CD4-positive, CD25-positive, alpha-beta regulatory T cell (primary cell): ENCODE data around the gene UBE2V1. TPM values are rescaled to one million over a fixed set of nuclear protein-coding genes. Genes with fewer than 3 reads are reported as not detected.
A peak's percentile ranks its signal among the peaks of the same experiment; 100 is the strongest.
"Not testable (repeated sequence)": the region's sequence is repeated elsewhere in the genome, so short reads cannot be mapped to it uniquely, and the experiment has no call there.

Experiments used
- ATAC-seq, 2 donors: fragments of 150-1000 bp; cut with Tn5 transposase; one replicate each; pipeline ENCODE4 v1.10.0; 2021; ENCODE audit warnings: low read depth in 2 of 2, moderate number of reproducible peaks in 2 of 2, moderate library complexity in 1 of 2
- DNase-seq, 3 donors: peaks; one replicate each; pipeline versions ENCODE4 v3.0.0 to v3.0.0-alpha.2; 2012 to 2022; ENCODE audit warnings: mixed read lengths in 1 of 3
- H3K27ac ChIP-seq: one replicate; pipeline ENCODE4 v1.7.0; 2013; ENCODE audit warnings: mild to moderate bottlenecking, low read length; ENCODE audit not compliant: insufficient read depth, poor library complexity, severe bottlenecking
- H3K27me3 ChIP-seq: one replicate; pipeline ENCODE4 v1.7.0; 2013; ENCODE audit warnings: low read length; ENCODE audit not compliant: control insufficient read depth, insufficient read depth
- H3K36me3 ChIP-seq: one replicate; pipeline ENCODE4 v1.7.0; 2013; ENCODE audit warnings: mild to moderate bottlenecking, low read length, moderate library complexity; ENCODE audit not compliant: control insufficient read depth, insufficient read depth
- H3K4me1 ChIP-seq: 2 replicates; pipeline ENCODE4 v1.7.0; 2013; ENCODE audit warnings: mild to moderate bottlenecking, low read length; ENCODE audit not compliant: insufficient read depth, control insufficient read depth, poor library complexity, severe bottlenecking
- H3K4me3 ChIP-seq: one replicate; pipeline ENCODE4 v1.7.0; 2013; ENCODE audit warnings: low read depth, mild to moderate bottlenecking, low read length, moderate library complexity
- H3K9me3 ChIP-seq, 2 experiments: 1 replicate in 1 of 2; 2 replicates in 1 of 2; pipeline ENCODE4 v1.7.0; 2013; ENCODE audit warnings: low read length in 2 of 2, mild to moderate bottlenecking in 1 of 2, moderate library complexity in 1 of 2; ENCODE audit not compliant: control insufficient read depth in 2 of 2
- H3K27ac Mint-ChIP-seq, 3 donors: one replicate each; pipeline ENCODE4 v1.8.0; 2020 to 2022; ENCODE audit warnings: mild to moderate bottlenecking in 3 of 3, mixed read lengths in 3 of 3, moderate library complexity in 2 of 3
- H3K27me3 Mint-ChIP-seq: one replicate; pipeline ENCODE4 v1.8.0; 2022; ENCODE audit warnings: mild to moderate bottlenecking, mixed read lengths
- H3K36me3 Mint-ChIP-seq: one replicate; pipeline ENCODE4 v1.8.0; 2020; ENCODE audit warnings: mixed read lengths
- H3K4me1 Mint-ChIP-seq, 4 donors: one replicate each; pipeline ENCODE4 v1.8.0; 2020 to 2022; ENCODE audit warnings: mixed read lengths in 4 of 4, mild to moderate bottlenecking in 1 of 4
- H3K4me3 Mint-ChIP-seq, 4 donors: one replicate each; pipeline ENCODE4 v1.8.0; 2020 to 2022; ENCODE audit warnings: mild to moderate bottlenecking in 4 of 4, mixed read lengths in 4 of 4, moderate library complexity in 3 of 4
- H3K9me3 Mint-ChIP-seq, 7 donors: one replicate each; pipeline ENCODE4 v1.8.0; 2020 to 2022; ENCODE audit warnings: mixed read lengths in 7 of 7, mild to moderate bottlenecking in 3 of 7, moderate library complexity in 2 of 7
- polyA plus RNA-seq, 4 donors: library from polyadenylated mRNA; unstranded; fragments of 300-500 nt; fragmentation: Illumina TruSeq; gene quantifications; one replicate each; pipeline ENCODE4 v1.2.3, GENCODE V29; 2021
- total RNA-seq: library from RNA; stranded (reverse); gene quantifications from one replicate; pipeline ENCODE4 v1.2.3, GENCODE V29; 2022

UBE2V1 gene
- total and polyA plus RNA-seq, 5 donors from 2014 or later: 115 to 130 (median 124) TPM

GRCh38 chr20:50110141-50111047, 2.6 kb downstream of the UBE2V1 start:
- H3K4me3 ChIP-seq: peak overlapping the region; percentile 96
- peaks cover 66% of the 10 kb centered on the region for H3K4me1 ChIP-seq
- no peaks in the 10 kb centered on the region for H3K9me3 ChIP-seq
- Mint-ChIP-seq H3K4me3 (peak overlapping the region; percentile 96 to 100 (median 98)), H3K27ac (peak overlapping the region; percentile 76 to 99 (median 91)), H3K9me3 (no peaks in the 10 kb centered on the region), H3K4me1 (peaks cover 22 to 95% (median 82%) of the 10 kb centered on the region in 4 donors), H3K36me3 (no peaks in the 10 kb centered on the region), H3K27me3 (no peaks in the 10 kb centered on the region)
- peak; percentile 7 to 9 for ATAC-seq
- H3K27ac ChIP-seq: peak overlapping the region; percentile 92
- peak in 2 of 3 donors; percentile 24 to 73 for DNase-seq
- H3K27me3 ChIP-seq: no peaks in the 10 kb centered on the region
- H3K36me3 ChIP-seq: no peaks in the 10 kb centered on the region

DNA sequence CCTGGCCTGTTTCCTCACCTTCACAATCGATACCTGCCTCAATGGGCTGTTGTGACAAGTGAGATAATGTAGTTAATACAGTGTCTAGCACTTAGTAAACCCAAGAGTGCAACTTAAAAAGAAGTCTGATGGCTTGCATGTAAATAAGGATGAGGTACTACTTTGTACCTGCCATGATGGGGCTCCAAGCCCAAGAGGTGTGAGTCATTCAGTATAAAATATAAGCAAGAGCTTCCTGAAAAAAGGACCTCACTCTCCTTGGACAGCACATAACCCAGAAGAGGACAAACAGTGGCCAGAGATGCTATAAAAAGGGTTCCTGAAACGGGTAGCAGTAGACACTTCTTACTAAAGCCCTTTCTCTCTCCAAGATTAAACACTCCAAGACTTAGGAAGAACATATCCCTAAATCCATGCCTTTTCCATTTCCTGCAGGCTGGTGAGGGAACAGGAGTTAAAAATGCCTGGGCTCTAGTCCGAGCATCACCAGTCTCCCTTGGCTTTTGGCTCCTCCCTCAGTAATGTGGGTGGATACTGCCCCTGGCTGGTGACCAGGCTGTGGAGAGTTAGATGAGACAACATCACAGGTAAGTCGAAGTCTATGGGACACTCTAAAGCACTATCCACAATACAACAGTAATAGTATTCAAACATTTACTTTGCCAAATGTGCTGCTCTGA, 4.3 kb downstream of the UBE2V1 start:
- Histone ChIP-seq H3K36me3 (no peaks in the 10 kb centered on the region), H3K27ac (peak overlapping the region; percentile 41), H3K4me1 (peaks cover 53% of the 10 kb centered on the region), H3K4me3 (no peak overlapping the region), H3K27me3 (no peaks in the 10 kb centered on the region), H3K9me3 (no peaks in the 10 kb centered on the region)
- Mint-ChIP-seq H3K27ac (peak overlapping the region in 2 of 3 donors; percentile 15 to 76), H3K4me3 (peak overlapping the region in 3 of 4 donors; percentile 3 to 97 (median 25)), H3K27me3 (no peaks in the 10 kb centered on the region), H3K36me3 (no peaks in the 10 kb centered on the region), H3K4me1 (peaks cover 26 to 89% (median 72%) of the 10 kb centered on the region in 4 donors), H3K9me3 (no peaks in the 10 kb centered on the region)
- no peak for ATAC-seq
- DNase-seq: no peak

- ATAC-seq (no peak), DNase-seq (no peak)
- Mint-ChIP-seq H3K27ac (peak overlapping the region; percentile 47 to 76 (median 71)), H3K4me3 (peak overlapping the region in 3 of 4 donors; percentile 49 to 97 (median 61)), H3K4me1 (peaks cover 29 to 90% (median 70%) of the 10 kb centered on the region in 4 donors), H3K9me3 (no peaks in the 10 kb centered on the region), H3K27me3 (no peaks in the 10 kb centered on the region), H3K36me3 (peaks cover 3% of the 10 kb centered on the region)
- Histone ChIP-seq H3K27me3 (no peaks in the 10 kb centered on the region), H3K27ac (peak overlapping the region; percentile 41), H3K36me3 (peaks cover 4% of the 10 kb centered on the region), H3K4me1 (peaks cover 47% of the 10 kb centered on the region), H3K4me3 (no peak overlapping the region), H3K9me3 (no peaks in the 10 kb centered on the region)
Measured at GRCh38 chr20:50107796-50108331, 5.1 kb downstream of the UBE2V1 start.

DNA sequence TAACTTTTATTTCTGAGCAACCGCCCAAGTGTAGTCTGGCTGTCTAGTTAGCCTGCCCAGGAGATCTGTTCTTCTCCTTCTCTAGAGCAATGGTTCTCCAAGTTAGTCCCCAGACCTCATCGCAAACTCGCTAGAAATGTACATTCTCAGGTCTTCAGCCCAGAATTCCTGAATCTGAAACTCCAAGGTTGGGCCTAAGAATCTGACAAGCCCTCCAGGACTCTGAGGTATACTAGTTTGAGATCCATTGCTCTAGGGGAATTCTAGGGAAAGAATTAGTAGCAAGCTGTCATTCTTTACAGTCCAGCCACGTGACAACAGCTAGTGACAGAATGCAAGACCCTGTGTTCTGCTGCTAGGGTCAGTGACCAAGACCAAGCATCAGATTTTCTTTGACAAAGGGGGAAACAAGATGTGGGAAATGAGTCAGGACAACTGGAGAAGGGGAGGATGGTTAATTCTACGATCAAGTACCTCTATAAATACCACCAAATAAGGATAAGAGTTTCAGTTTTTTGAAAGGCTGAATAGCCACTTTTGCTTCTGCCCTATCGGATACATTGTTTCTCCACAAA, 5.8 kb downstream of the UBE2V1 start:
- H3K36me3 ChIP-seq: peaks cover 7% of the 10 kb centered on the region
- peaks cover 29 to 92% (median 73%) of the 10 kb centered on the region in 4 donors for H3K4me1 Mint-ChIP-seq
- no peak overlapping the region for H3K27ac ChIP-seq
- no peak for ATAC-seq
- peak overlapping the region in 2 of 4 donors; percentile 33 to 51 for H3K4me3 Mint-ChIP-seq
- H3K27ac Mint-ChIP-seq: peak overlapping the region in 1 of 3 donors; percentile 76
- H3K9me3 Mint-ChIP-seq: no peaks in the 10 kb centered on the region
- H3K9me3 ChIP-seq: no peaks in the 10 kb centered on the region
- no peaks in the 10 kb centered on the region for H3K27me3 ChIP-seq
- H3K4me1 ChIP-seq: peaks cover 44% of the 10 kb centered on the region
- no peak for DNase-seq
- H3K4me3 ChIP-seq: no peak overlapping the region
- peaks cover 5% of the 10 kb centered on the region for H3K36me3 Mint-ChIP-seq
- no peaks in the 10 kb centered on the region for H3K27me3 Mint-ChIP-seq

GRCh38 chr20:50106669-50107068, 6.3 kb downstream of the UBE2V1 start:
- H3K27ac ChIP-seq, H3K9me3 ChIP-seq, H3K9me3 Mint-ChIP-seq, H3K27me3 ChIP-seq, H3K27me3 Mint-ChIP-seq, H3K36me3 Mint-ChIP-seq, H3K4me3 ChIP-seq, H3K36me3 ChIP-seq, DNase-seq, ATAC-seq: not testable (repeated sequence)
- H3K4me1 Mint-ChIP-seq: peaks cover 29 to 92% (median 73%) of the 10 kb centered on the region in 4 donors
- H3K4me1 ChIP-seq: peaks cover 44% of the 10 kb centered on the region
- peak overlapping the region in 1 of 4 donors; percentile 33 for H3K4me3 Mint-ChIP-seq
- peak overlapping the region in 2 of 3 donors; percentile 48 to 76 for H3K27ac Mint-ChIP-seq

DNA sequence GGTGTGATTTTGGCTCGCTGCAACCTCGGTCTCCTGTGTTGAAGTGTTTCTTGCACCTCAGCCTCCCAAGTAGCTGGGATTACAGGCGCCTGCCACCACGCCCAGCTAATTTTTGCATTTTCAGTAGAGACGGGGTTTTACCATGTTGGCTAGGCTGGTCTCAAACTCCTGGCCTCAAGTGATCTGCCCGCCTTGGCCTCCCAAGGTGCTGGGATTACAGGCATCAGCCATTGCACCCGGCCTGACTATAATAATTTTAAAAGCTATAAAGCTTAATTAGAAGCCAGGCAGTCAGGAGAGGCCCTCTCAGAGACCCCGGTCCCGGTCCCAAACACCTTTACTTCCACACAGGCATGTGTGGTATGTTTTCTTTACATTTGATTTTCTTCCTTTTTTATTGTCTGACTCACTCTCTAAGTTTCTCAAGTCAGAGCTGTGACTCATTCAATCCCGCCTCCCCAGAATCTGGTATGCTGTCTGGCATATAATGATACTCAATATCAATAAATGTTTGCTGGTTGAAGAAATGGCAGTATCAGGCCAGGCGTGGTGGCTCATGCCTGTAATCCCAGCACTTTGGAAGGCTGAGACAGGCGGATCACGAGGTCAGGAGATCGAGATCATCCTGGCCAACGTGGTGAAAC, 9.4 kb downstream of the UBE2V1 start:
- Mint-ChIP-seq H3K4me3 (peak overlapping the region in 1 of 4 donors; percentile 4), H3K4me1 (peaks cover 20 to 81% (median 60%) of the 10 kb centered on the region in 4 donors), H3K27ac (peak overlapping the region in 2 of 3 donors; percentile 15 to 79)
- not testable (repeated sequence) for H3K4me3 ChIP-seq, DNase-seq, H3K36me3 Mint-ChIP-seq, H3K9me3 ChIP-seq, ATAC-seq, H3K27ac ChIP-seq, H3K9me3 Mint-ChIP-seq, H3K27me3 ChIP-seq, H3K27me3 Mint-ChIP-seq
- H3K4me1 ChIP-seq: peaks cover 32% of the 10 kb centered on the region
- peaks cover 12% of the 10 kb centered on the region for H3K36me3 ChIP-seq

- not testable (repeated sequence) for H3K27me3 Mint-ChIP-seq, H3K9me3 ChIP-seq, H3K27ac ChIP-seq, DNase-seq, H3K4me3 ChIP-seq, H3K27me3 ChIP-seq, H3K9me3 Mint-ChIP-seq, H3K36me3 Mint-ChIP-seq, ATAC-seq
- Mint-ChIP-seq H3K4me1 (peaks cover 28 to 80% (median 55%) of the 10 kb centered on the region in 4 donors), H3K4me3 (peak overlapping the region in 2 of 4 donors; percentile 4 to 34), H3K27ac (peak overlapping the region; percentile 76 to 83 (median 83))
- Histone ChIP-seq H3K36me3 (peaks cover 17% of the 10 kb centered on the region), H3K4me1 (peaks cover 23% of the 10 kb centered on the region)
Measured at GRCh38 chr20:50102551-50102950, 10.4 kb downstream of the UBE2V1 start.
